Chondrocyte (in vitro differentiated cells): ENCODE results near the gene ACYP2. TPM values are rescaled to one million over a fixed set of nuclear protein-coding genes. Genes with fewer than 3 reads are reported as not detected.

ENCODE experiments used
- DNase-seq: peaks from one replicate; pipeline ENCODE4 v3.0.0; 2021; ENCODE audit warnings: mixed read lengths, low spot score
- H3K27ac Mint-ChIP-seq: one replicate; pipeline ENCODE4 v1.8.0; 2021; ENCODE audit warnings: mild to moderate bottlenecking, moderate library complexity, mixed read lengths; ENCODE audit not compliant: unreplicated experiment
- H3K27me3 Mint-ChIP-seq: 2 replicates; pipeline ENCODE4 v1.8.0; 2021; ENCODE audit warnings: low read depth, mixed read lengths
- H3K36me3 Mint-ChIP-seq: 2 replicates; pipeline ENCODE4 v1.8.0; 2021; ENCODE audit warnings: low read depth, mixed read lengths
- H3K4me1 Mint-ChIP-seq: 2 replicates; pipeline ENCODE4 v1.8.0; 2021; ENCODE audit warnings: low read depth, mild to moderate bottlenecking, mixed read lengths
- H3K4me3 Mint-ChIP-seq: one replicate; pipeline ENCODE4 v1.8.0; 2021; ENCODE audit warnings: mild to moderate bottlenecking, moderate library complexity, mixed read lengths; ENCODE audit not compliant: unreplicated experiment
- H3K9me3 Mint-ChIP-seq: 2 replicates; pipeline ENCODE4 v1.8.0; 2021; ENCODE audit warnings: low read depth, mixed read lengths
- total RNA-seq: library from RNA; stranded (reverse); gene quantifications from 3 replicates; pipeline ENCODE4 v1.2.1, GENCODE V29; 2021
- TF ChIP-seq, protein P1 (sequence below): fragments of 200-600 bp; sonication (generic); IDR thresholded peaks from 2 replicates; pipeline ENCODE4 v1.5.0; 2021; ENCODE audit warnings: antibody characterized with exemption, mild to moderate bottlenecking, moderate library complexity

ACYP2 gene
- total RNA-seq, 1 donor from 2014 or later, result 6.5 TPM

DNA sequence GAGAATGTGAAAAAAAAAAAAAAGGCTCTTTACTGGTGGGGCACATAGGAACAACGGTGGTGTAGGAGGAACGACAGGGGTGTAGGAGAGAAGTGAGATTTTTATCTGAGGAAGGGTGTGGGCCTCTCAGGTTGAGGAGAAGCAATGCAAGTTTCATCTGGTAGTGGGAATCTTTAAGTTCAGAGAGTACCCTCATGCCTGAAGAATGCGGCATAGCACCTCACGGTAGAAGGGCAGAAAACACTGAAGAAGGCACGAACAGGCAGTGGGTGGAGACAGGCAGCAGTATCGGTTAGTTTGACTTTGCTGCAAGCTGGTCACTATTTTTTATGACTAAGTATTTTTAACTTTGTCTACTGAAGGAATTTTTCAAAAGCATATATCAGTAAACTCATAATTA, 192.8 kb downstream of the ACYP2 start:
- Mint-ChIP-seq H3K4me3 (no peak overlapping the region), H3K9me3 (no peaks in the 10 kb centered on the region)

DNA sequence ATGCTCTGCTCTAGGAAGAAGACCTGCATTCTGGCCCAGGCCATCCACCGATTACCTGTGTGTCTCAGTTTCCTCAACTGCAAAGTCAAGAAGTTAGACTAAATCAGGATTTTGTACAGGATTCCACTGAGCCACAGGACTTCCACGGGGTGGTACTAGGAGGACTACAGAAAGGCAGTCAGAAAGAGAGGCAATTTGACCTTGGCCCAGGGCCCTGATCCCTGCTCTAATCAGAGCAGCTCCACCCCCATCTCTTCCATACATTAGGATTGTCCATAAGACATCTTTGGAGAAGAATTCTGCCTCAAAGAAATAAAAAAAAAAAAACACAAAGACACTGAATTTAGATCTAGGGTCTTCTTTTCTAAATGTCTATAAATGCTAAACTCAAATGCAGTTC, 193.4 kb downstream of the ACYP2 start:
- Mint-ChIP-seq H3K9me3 (no peaks in the 10 kb centered on the region), H3K4me1 (peaks cover 35% of the 10 kb centered on the region), H3K27ac (no peak overlapping the region), H3K27me3 (no peaks in the 10 kb centered on the region), H3K4me3 (no peak overlapping the region), H3K36me3 (no peaks in the 10 kb centered on the region)
- DNase-seq, result no peak
- TF ChIP-seq, protein P1, sequence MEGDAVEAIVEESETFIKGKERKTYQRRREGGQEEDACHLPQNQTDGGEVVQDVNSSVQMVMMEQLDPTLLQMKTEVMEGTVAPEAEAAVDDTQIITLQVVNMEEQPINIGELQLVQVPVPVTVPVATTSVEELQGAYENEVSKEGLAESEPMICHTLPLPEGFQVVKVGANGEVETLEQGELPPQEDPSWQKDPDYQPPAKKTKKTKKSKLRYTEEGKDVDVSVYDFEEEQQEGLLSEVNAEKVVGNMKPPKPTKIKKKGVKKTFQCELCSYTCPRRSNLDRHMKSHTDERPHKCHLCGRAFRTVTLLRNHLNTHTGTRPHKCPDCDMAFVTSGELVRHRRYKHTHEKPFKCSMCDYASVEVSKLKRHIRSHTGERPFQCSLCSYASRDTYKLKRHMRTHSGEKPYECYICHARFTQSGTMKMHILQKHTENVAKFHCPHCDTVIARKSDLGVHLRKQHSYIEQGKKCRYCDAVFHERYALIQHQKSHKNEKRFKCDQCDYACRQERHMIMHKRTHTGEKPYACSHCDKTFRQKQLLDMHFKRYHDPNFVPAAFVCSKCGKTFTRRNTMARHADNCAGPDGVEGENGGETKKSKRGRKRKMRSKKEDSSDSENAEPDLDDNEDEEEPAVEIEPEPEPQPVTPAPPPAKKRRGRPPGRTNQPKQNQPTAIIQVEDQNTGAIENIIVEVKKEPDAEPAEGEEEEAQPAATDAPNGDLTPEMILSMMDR, result no peak

More for the DNA sequence above, 192.8 kb downstream of the ACYP2 start:
- TF ChIP-seq, protein P1, result no peak
- peak overlapping the region; percentile 20 for H3K27ac Mint-ChIP-seq
- H3K4me1 Mint-ChIP-seq, result peaks cover 35% of the 10 kb centered on the region
- DNase-seq, result no peak
- no peaks in the 10 kb centered on the region for H3K36me3 Mint-ChIP-seq
- H3K27me3 Mint-ChIP-seq, result no peaks in the 10 kb centered on the region

DNA sequence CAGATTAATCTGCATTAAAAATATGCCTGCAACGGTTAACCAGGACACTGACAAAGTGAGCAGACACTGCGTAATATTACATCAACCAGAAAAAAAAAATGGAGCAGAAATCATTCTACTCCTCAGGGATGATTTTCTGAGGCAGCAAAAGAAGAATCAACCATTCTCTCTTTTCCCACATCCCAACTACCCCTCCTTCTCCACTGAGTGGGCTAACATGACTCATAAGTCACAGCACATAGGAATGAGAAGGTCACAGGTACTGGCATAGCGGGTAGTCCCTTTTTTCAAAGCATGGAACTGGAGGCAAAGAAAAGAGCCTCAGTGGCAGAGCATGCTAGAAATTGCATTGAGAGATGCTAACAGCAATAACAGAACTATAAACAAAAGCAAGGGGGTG, 194.9 kb downstream of the ACYP2 start:
- no peaks in the 10 kb centered on the region for H3K9me3 Mint-ChIP-seq
- peaks cover 35% of the 10 kb centered on the region for H3K4me1 Mint-ChIP-seq
- no peaks in the 10 kb centered on the region for H3K36me3 Mint-ChIP-seq
- TF ChIP-seq, protein P1, result no peak
- no peak overlapping the region for H3K27ac Mint-ChIP-seq
- no peak overlapping the region for H3K4me3 Mint-ChIP-seq
- no peak for DNase-seq
- no peaks in the 10 kb centered on the region for H3K27me3 Mint-ChIP-seq

DNA sequence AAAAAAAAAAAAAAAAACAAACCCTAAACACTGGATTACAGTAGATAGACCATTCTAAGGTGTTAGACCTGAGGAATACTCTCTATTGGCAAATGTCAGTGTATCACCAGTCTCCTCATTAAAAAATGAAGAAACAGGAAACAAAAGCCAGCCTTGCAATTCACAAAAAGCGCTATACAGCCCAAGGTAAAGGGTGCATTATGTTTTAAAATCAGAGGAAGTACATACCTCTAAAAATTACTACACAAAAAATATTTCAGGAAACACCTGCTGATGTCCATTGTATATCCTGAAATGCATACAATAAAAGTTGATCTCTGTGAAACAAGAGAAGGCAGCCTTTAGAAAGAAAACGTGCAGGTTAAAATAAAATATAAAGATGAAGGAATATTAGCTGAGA, 195.5 kb downstream of the ACYP2 start:
- DNase-seq, result no peak
- H3K4me3 Mint-ChIP-seq, result no peak overlapping the region
- no peaks in the 10 kb centered on the region for H3K36me3 Mint-ChIP-seq
- H3K9me3 Mint-ChIP-seq, result peaks cover 4% of the 10 kb centered on the region
- TF ChIP-seq, protein P1, result no peak
- H3K4me1 Mint-ChIP-seq, result peaks cover 35% of the 10 kb centered on the region
- no peaks in the 10 kb centered on the region for H3K27me3 Mint-ChIP-seq
- H3K27ac Mint-ChIP-seq, result no peak overlapping the region

DNA sequence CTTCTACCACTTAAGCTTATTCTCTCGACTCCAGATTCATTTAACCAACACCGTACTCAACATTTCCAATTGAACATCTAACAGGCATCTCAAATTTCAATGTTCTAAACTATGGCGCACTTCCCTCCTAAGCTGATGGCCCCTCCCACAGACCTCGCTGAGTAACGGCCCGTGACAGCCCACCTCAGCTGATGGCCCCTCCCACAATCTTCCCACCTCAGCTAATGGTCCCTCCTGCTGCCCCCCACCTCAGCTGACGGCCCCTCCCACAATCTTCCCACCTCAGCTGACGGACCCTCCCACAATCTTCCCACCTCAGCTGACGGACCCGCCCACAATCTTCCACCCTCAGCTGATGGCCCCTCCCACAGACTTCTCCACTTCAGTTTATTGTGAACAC, 197.7 kb downstream of the ACYP2 start:
- TF ChIP-seq, protein P1, result no peak
- H3K27me3 Mint-ChIP-seq, result no peaks in the 10 kb centered on the region
- H3K9me3 Mint-ChIP-seq, result peaks cover 11% of the 10 kb centered on the region
- H3K4me1 Mint-ChIP-seq, result peaks cover 20% of the 10 kb centered on the region
- DNase-seq, result no peak
- no peak overlapping the region for H3K27ac Mint-ChIP-seq
- H3K36me3 Mint-ChIP-seq, result peaks cover 2% of the 10 kb centered on the region
- H3K4me3 Mint-ChIP-seq, result no peak overlapping the region
